GM19452 (cell line): ENCODE results near the gene TMPRSS11A.

ENCODE experiments used
- ATAC-seq: cut with Tn5 transposase; IDR thresholded peaks from one replicate; pipeline ENCODE4 v1.9.1; 2021; ENCODE audit not compliant: unreplicated experiment

The TMPRSS11A gene

DNA sequence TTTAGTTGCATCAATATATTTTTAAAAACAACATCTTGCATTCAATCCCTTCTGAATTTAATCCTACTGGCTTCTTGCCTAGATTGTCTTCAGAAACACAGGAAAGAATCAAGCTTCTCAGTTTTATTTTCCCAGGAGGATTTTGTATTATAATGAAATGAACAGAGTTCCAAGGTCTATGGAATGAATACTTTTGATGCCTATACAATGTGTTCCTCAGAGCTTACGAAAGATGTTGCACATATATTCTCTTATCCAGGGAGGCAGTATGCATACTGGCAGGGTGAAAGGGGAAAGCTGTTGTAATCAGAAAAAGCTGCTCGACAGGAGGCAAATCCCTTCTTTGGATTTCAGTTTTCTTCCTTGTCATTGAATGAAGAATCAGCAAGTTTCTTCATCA is 88.3 kb downstream of the TMPRSS11A start:
- ATAC-seq = no peak

DNA sequence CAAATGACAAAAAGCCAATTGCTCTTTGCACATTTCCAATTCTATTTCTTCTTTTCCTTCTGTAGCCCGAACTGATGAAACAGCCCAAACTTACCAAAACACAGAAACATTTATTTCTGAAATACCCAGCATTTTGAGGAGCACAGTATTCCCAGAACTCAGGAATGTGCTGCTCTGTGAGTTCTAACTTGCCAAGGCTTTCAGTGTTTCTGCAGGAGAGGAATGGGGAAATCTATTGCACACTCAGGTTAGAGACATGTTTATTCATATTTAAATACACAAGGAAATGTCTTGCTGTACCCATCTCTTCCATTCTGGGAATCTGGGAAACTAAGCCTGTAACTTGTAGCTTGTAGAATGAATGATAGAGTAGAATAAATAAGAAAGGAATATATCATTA is 90.2 kb downstream of the TMPRSS11A start:
- ATAC-seq = no peak

GRCh38 chr4:67871867-67872266 is 91.4 kb downstream of the TMPRSS11A start:
- ATAC-seq = no peak

DNA sequence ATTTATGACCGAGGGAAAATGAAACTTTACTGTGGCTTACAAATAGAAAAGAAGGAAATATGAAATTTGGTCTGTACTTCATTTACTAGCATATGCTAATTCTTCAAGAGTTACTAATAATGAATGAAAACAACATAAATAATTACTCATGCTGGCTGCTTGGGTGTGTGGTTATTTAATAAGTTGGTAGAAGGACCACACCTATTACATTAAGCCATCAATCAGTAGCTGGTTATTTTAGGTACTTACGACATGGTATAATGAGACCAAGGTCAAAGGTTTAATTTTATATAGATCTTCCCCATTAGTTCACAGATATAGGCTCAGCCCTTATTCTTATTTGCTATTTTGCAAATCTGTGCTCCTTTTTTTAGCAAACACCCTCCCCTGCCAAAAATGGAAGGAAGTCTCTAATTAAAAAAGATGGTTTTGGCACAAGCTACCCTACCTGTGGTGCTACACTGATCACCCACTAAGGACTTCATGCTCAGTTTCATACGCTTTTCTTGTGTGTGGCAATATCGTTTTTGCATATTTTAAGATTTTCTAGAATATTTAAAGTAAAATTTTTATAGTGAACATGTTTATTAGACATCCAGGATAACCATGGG is 93.6 kb downstream of the TMPRSS11A start:
- ATAC-seq = no peak

- ATAC-seq = no peak
Measured at GRCh38 chr4:67861513-67861912, 101.8 kb downstream of the TMPRSS11A start.
